GM23338 (cell line): ENCODE data around the gene GPRC5B. TPM values are rescaled to one million over a fixed set of nuclear protein-coding genes. Genes with fewer than 3 reads are reported as not detected.

Experiments used
- ATAC-seq: fragments of 200-7000 bp; cut with Tn5 transposase; 3 replicates; pipeline ENCODE4 v1.9.1; 2020
- DNase-seq: peaks from one replicate; pipeline ENCODE4 v3.0.0-alpha.2; 2015; ENCODE audit warnings: low spot score
- H2AFZ ChIP-seq: fragments of 200-600 bp; sonication (generic); 2 replicates; pipeline ENCODE4 v1.8.0; 2016; ENCODE audit warnings: antibody characterized with exemption, mild to moderate bottlenecking, moderate library complexity
- H3F3A ChIP-seq: fragments of 200-600 bp; sonication (generic); replicated peaks from 2 replicates; pipeline ENCODE4 v1.8.0; 2017; ENCODE audit warnings: antibody characterized with exemption, mixed run types, low read depth
- H3K27ac ChIP-seq: fragments of 200-600 bp; sonication (generic); 2 replicates; pipeline ENCODE4 v1.6.1; 2016; ENCODE audit warnings: low read depth
- H3K27me3 ChIP-seq: fragments of 200-600 bp; sonication (generic); 2 replicates; pipeline ENCODE4 v1.8.0; 2016; ENCODE audit warnings: mild to moderate bottlenecking, mixed run types, moderate library complexity; ENCODE audit not compliant: insufficient read depth
- H3K36me3 ChIP-seq: fragments of 200-600 bp; sonication (generic); 2 replicates; pipeline ENCODE4 v1.8.0; 2016; ENCODE audit warnings: mild to moderate bottlenecking; ENCODE audit not compliant: insufficient read depth
- H3K4me1 ChIP-seq: fragments of 200-600 bp; sonication (generic); 2 replicates; pipeline ENCODE4 v1.8.0; 2016; ENCODE audit warnings: mild to moderate bottlenecking, moderate library complexity; ENCODE audit not compliant: insufficient read depth
- H3K4me2 ChIP-seq: fragments of 200-600 bp; sonication (generic); 2 replicates; pipeline ENCODE4 v1.7.1; 2017; ENCODE audit warnings: mixed run types
- H3K4me3 ChIP-seq: fragments of 200-600 bp; sonication (generic); 2 replicates; pipeline ENCODE4 v1.6.1; 2016; ENCODE audit warnings: mixed run types
- H3K79me2 ChIP-seq: fragments of 200-600 bp; sonication (generic); replicated peaks from 2 replicates; pipeline ENCODE4 v1.8.0; 2017; ENCODE audit warnings: mild to moderate bottlenecking; ENCODE audit not compliant: insufficient read depth
- H3K9me2 ChIP-seq: fragments of 200-600 bp; sonication (generic); 2 replicates; pipeline ENCODE4 v1.8.0; 2017; ENCODE audit not compliant: insufficient read depth
- H4K20me1 ChIP-seq: fragments of 200-600 bp; sonication (generic); replicated peaks from 2 replicates; pipeline ENCODE4 v1.8.0; 2017; ENCODE audit warnings: mild to moderate bottlenecking; ENCODE audit not compliant: insufficient read depth
- H3K27ac Mint-ChIP-seq: 2 replicates; pipeline ENCODE4 v1.8.0; 2020; ENCODE audit warnings: inconsistent platforms, mild to moderate bottlenecking, moderate library complexity, mixed read lengths
- H3K27me3 Mint-ChIP-seq: 3 replicates; pipeline ENCODE4 v1.8.0; 2022; ENCODE audit warnings: low read depth, mild to moderate bottlenecking, moderate library complexity, mixed read lengths, inconsistent platforms; ENCODE audit not compliant: insufficient read depth, poor library complexity
- H3K36me3 Mint-ChIP-seq: 3 replicates; pipeline ENCODE4 v1.8.0; 2021; ENCODE audit warnings: low read depth, mild to moderate bottlenecking, inconsistent platforms, moderate library complexity, mixed read lengths
- H3K4me1 Mint-ChIP-seq: 3 replicates; pipeline ENCODE4 v1.8.0; 2020; ENCODE audit warnings: mild to moderate bottlenecking, inconsistent platforms, mixed read lengths
- H3K4me3 Mint-ChIP-seq: 3 replicates; pipeline ENCODE4 v1.8.0; 2021; ENCODE audit warnings: moderate library complexity, mild to moderate bottlenecking, inconsistent platforms, mixed read lengths
- H3K9me3 Mint-ChIP-seq: 3 replicates; pipeline ENCODE4 v1.8.0; 2020; ENCODE audit warnings: moderate library complexity, mild to moderate bottlenecking, inconsistent platforms, mixed read lengths
- CREB1 ChIP-seq: fragments of 250-450 bp; sonication (Bioruptor Pico); IDR thresholded peaks from 2 replicates; pipeline ENCODE4 v1.5.0; 2020; ENCODE audit warnings: low read depth, mild to moderate bottlenecking, moderate library complexity
- CTCF ChIP-seq, 2 experiments: fragments of 200-600 bp in 1 of 2; sonication (generic) in 1 of 2; conservative IDR thresholded peaks; 2 replicates each; pipeline versions ENCODE4 v1.5.1 to v1.6.1; 2016 to 2017; ENCODE audit warnings: antibody characterized with exemption in 2 of 2, low read depth in 2 of 2, mild to moderate bottlenecking in 2 of 2, moderate library complexity in 1 of 2
- ETS1 ChIP-seq: IDR thresholded peaks from 2 replicates; pipeline ENCODE4 v1.6.1; 2016; ENCODE audit warnings: antibody characterized with exemption
- EZH2 ChIP-seq: fragments of 200-600 bp; sonication (generic); IDR thresholded peaks from one replicate; pipeline ENCODE4 v1.8.0; 2017; ENCODE audit warnings: antibody characterized with exemption, mild to moderate bottlenecking, low read depth; ENCODE audit not compliant: unreplicated experiment
- EZH2phosphoT487 ChIP-seq: fragments of 200-600 bp; sonication (generic); IDR thresholded peaks from one replicate; pipeline ENCODE4 v1.8.1; 2018; ENCODE audit warnings: antibody characterized with exemption; ENCODE audit not compliant: unreplicated experiment
- JUNB ChIP-seq: IDR thresholded peaks from one replicate; pipeline ENCODE4 v1.6.1; 2016; ENCODE audit warnings: antibody characterized with exemption; ENCODE audit not compliant: unreplicated experiment
- NANOG ChIP-seq: IDR thresholded peaks from 2 replicates; pipeline ENCODE4 v1.6.1; 2016; ENCODE audit warnings: antibody characterized with exemption, borderline replicate concordance
- POLR2AphosphoS5 ChIP-seq: IDR thresholded peaks from 2 replicates; pipeline ENCODE4 v1.6.1; 2016; ENCODE audit warnings: antibody characterized with exemption, low read depth
- REST ChIP-seq: IDR thresholded peaks from one replicate; pipeline ENCODE4 v1.6.1; 2018; ENCODE audit warnings: antibody characterized with exemption; ENCODE audit not compliant: unreplicated experiment
- STAT1 ChIP-seq: IDR thresholded peaks from one replicate; pipeline ENCODE4 v1.6.1; 2016; ENCODE audit warnings: antibody characterized with exemption; ENCODE audit not compliant: unreplicated experiment
- ZNF114 ChIP-seq: fragments of 250-450 bp; sonication (Bioruptor Pico); IDR thresholded peaks from 2 replicates; pipeline ENCODE4 v1.5.0; 2020; ENCODE audit warnings: mild to moderate bottlenecking, moderate library complexity
- ZNF331 ChIP-seq: fragments of 250-450 bp; sonication (Bioruptor Pico); IDR thresholded peaks from 2 replicates; pipeline ENCODE4 v1.5.0; 2020; ENCODE audit warnings: low read depth, mild to moderate bottlenecking, moderate library complexity
- polyA plus RNA-seq: library from polyadenylated mRNA; unstranded; fragments of >200 nt; fragmentation: Nextera tagmentation; extraction: Ambion mirVana; gene quantifications from 2 replicates; pipeline ENCODE4 v1.2.1, GENCODE V29; 2016
- total RNA-seq: library from RNA; depleted of rRNA; stranded (reverse); fragments of >200 nt; shearing (Covaris generic); gene quantifications from 2 replicates; pipeline ENCODE4 v1.2.3, GENCODE V29; 2014
- TF ChIP-seq, protein P1 (sequence below): fragments of 250-450 bp; sonication (Bioruptor Pico); IDR thresholded peaks from 2 replicates; pipeline ENCODE4 v1.5.0; 2020; ENCODE audit warnings: mild to moderate bottlenecking, moderate library complexity

Gene GPRC5B
- total and polyA plus RNA-seq, 2 experiments from 2014 or later, result 70.9 to 82.5 TPM

DNA sequence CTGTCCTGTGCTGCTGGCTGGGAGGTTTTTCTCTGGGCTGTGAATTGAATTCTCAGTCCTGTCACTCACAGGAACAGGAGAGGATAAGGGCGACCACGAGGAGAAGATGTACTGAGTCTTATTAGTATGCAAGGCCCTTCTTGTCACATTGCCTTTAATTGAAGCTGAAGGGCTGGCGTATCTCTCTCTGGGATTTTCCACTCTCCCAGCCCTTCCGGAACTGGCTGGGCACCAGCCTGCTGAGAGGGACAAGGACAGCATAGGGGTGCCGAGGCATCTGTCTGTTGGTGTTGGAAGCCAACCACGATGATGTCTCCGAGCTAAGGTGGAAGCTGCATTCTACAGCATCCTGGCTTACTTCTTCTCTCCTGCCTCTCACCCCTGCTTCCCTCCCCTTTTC, 33.2 kb downstream of the GPRC5B start:
- H3K4me1 ChIP-seq, result peaks cover 50% of the 10 kb centered on the region
- DNase-seq (no peak), ATAC-seq (no peak)
- no peaks in the 10 kb centered on the region for H4K20me1 ChIP-seq
- H2AFZ ChIP-seq, result no peak overlapping the region
- peaks cover 13% of the 10 kb centered on the region for H3K27me3 Mint-ChIP-seq
- no peak overlapping the region for H3K27ac Mint-ChIP-seq
- H3K4me3 ChIP-seq, result no peak overlapping the region
- H3K9me3 Mint-ChIP-seq, result no peaks in the 10 kb centered on the region; the same call in 2 of the 3 replicates
- H3K36me3 Mint-ChIP-seq, result peaks cover 11% of the 10 kb centered on the region
- H3K4me3 Mint-ChIP-seq, result no peak overlapping the region
- no peak overlapping the region for H3K4me2 ChIP-seq
- H3K4me1 Mint-ChIP-seq, result peaks cover 54% of the 10 kb centered on the region
- H3K9me2 ChIP-seq, result no peaks in the 10 kb centered on the region
- no peaks in the 10 kb centered on the region for H3K27me3 ChIP-seq
- TF ChIP-seq CTCF (conservative IDR thresholded peaks at IDR 0.05; ENCODE audit: low read depth in 2 of 2) (no peak), JUNB (no peak), EZH2phosphoT487 (no peak), ZNF331 (no peak), STAT1 (no peak), CREB1 (no peak), EZH2 (no peak), POLR2AphosphoS5 (no peak), REST (no peak), ETS1 (no peak), ZNF114 (no peak), NANOG (no peak)
- TF ChIP-seq, protein P1, sequence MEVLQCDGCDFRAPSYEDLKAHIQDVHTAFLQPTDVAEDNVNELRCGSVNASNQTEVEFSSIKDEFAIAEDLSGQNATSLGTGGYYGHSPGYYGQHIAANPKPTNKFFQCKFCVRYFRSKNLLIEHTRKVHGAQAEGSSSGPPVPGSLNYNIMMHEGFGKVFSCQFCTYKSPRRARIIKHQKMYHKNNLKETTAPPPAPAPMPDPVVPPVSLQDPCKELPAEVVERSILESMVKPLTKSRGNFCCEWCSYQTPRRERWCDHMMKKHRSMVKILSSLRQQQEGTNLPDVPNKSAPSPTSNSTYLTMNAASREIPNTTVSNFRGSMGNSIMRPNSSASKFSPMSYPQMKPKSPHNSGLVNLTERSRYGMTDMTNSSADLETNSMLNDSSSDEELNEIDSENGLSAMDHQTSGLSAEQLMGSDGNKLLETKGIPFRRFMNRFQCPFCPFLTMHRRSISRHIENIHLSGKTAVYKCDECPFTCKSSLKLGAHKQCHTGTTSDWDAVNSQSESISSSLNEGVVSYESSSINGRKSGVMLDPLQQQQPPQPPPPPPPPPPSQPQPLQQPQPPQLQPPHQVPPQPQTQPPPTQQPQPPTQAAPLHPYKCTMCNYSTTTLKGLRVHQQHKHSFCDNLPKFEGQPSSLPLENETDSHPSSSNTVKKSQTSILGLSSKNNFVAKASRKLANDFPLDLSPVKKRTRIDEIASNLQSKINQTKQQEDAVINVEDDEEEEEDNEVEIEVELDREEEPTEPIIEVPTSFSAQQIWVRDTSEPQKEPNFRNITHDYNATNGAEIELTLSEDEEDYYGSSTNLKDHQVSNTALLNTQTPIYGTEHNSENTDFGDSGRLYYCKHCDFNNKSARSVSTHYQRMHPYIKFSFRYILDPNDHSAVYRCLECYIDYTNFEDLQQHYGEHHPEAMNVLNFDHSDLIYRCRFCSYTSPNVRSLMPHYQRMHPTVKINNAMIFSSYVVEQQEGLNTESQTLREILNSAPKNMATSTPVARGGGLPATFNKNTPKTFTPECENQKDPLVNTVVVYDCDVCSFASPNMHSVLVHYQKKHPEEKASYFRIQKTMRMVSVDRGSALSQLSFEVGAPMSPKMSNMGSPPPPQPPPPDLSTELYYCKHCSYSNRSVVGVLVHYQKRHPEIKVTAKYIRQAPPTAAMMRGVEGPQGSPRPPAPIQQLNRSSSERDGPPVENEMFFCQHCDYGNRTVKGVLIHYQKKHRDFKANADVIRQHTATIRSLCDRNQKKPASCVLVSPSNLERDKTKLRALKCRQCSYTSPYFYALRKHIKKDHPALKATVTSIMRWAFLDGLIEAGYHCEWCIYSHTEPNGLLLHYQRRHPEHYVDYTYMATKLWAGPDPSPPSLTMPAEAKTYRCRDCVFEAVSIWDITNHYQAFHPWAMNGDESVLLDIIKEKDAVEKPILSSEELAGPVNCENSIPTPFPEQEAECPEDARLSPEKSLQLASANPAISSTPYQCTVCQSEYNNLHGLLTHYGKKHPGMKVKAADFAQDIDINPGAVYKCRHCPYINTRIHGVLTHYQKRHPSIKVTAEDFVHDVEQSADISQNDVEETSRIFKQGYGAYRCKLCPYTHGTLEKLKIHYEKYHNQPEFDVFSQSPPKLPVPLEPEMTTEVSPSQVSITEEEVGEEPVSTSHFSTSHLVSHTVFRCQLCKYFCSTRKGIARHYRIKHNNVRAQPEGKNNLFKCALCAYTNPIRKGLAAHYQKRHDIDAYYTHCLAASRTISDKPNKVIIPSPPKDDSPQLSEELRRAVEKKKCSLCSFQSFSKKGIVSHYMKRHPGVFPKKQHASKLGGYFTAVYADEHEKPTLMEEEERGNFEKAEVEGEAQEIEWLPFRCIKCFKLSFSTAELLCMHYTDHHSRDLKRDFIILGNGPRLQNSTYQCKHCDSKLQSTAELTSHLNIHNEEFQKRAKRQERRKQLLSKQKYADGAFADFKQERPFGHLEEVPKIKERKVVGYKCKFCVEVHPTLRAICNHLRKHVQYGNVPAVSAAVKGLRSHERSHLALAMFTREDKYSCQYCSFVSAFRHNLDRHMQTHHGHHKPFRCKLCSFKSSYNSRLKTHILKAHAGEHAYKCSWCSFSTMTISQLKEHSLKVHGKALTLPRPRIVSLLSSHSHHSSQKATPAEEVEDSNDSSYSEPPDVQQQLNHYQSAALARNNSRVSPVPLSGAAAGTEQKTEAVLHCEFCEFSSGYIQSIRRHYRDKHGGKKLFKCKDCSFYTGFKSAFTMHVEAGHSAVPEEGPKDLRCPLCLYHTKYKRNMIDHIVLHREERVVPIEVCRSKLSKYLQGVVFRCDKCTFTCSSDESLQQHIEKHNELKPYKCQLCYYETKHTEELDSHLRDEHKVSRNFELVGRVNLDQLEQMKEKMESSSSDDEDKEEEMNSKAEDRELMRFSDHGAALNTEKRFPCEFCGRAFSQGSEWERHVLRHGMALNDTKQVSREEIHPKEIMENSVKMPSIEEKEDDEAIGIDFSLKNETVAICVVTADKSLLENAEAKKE (CRISPR knock-in tag), result no peak
- no peak overlapping the region for H3K27ac ChIP-seq
- no peaks in the 10 kb centered on the region for H3K36me3 ChIP-seq
- no peaks in the 10 kb centered on the region for H3K79me2 ChIP-seq
- H3F3A ChIP-seq, result 0 out of 2 replicates have a peak, but pooled peaks cover 10% of the 10 kb centered on the region
